Mononuclear cell (primary cell): ENCODE measurements around the gene TSPAN17. TPM values are rescaled to one million over a fixed set of nuclear protein-coding genes. Genes with fewer than 3 reads are reported as not detected.

Experiments used
- H3K27me3 ChIP-seq: 2 replicates; pipeline ENCODE4 v1.6.0; 2011; ENCODE audit warnings: low read length, control low read depth; ENCODE audit not compliant: insufficient read depth
- H3K4me1 ChIP-seq: 2 replicates; pipeline ENCODE4 v1.5.1; 2011; ENCODE audit warnings: mild to moderate bottlenecking, low read length, control low read depth; ENCODE audit not compliant: insufficient read depth
- H3K4me3 ChIP-seq: 2 replicates; pipeline ENCODE4 v1.5.1; 2011; ENCODE audit warnings: mild to moderate bottlenecking, low read length, moderate library complexity
- H3K9me3 ChIP-seq: 2 replicates; pipeline ENCODE4 v1.5.1; 2011; ENCODE audit warnings: low read depth, mild to moderate bottlenecking, control low read depth, low read length
- total RNA-seq: library from RNA; depleted of rRNA; stranded (reverse); fragments of >200 nt; gene quantifications from one replicate; pipeline ENCODE4 v1.2.3, GENCODE V29; 2012

Gene TSPAN17
- total RNA-seq, 1 donor: 8.9 TPM

- H3K4me3 ChIP-seq: no peak overlapping the region
- H3K27me3 ChIP-seq: no peaks in the 10 kb centered on the region
- H3K9me3 ChIP-seq: no peaks in the 10 kb centered on the region
- no peaks in the 10 kb centered on the region for H3K4me1 ChIP-seq
Observed at GRCh38 chr5:176671399-176671798, 24.1 kb downstream of the TSPAN17 start.

- no peaks in the 10 kb centered on the region for H3K4me1 ChIP-seq
- H3K27me3 ChIP-seq: no peaks in the 10 kb centered on the region
- no peak overlapping the region for H3K4me3 ChIP-seq
- H3K9me3 ChIP-seq: no peaks in the 10 kb centered on the region
Observed at GRCh38 chr5:176671890-176672747, 24.8 kb downstream of the TSPAN17 start.

GRCh38 chr5:176673651-176674583, 26.6 kb downstream of the TSPAN17 start:
- no peaks in the 10 kb centered on the region for H3K9me3 ChIP-seq
- H3K27me3 ChIP-seq: peaks cover 6% of the 10 kb centered on the region
- no peak overlapping the region for H3K4me3 ChIP-seq
- no peaks in the 10 kb centered on the region for H3K4me1 ChIP-seq

DNA sequence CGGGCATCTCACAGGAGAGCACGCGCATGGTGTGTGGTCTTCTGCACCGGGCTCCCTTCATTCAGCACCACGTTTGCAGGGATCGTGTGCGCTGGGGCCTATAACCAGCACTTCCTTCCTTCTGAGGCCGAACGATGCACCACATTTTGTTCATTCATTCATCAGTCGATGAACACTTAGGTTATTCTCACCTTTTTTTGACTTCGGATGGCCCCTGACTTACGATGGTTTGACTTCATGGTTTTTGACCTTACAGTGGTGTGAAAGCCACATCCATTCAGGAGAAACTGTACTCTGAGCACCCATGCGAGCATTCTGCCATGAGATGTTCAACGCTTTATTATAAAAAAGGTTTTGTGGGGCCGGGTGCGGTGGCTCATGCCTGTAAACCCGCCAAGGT, 27.5 kb downstream of the TSPAN17 start:
- H3K27me3 ChIP-seq: peaks cover 15% of the 10 kb centered on the region
- no peaks in the 10 kb centered on the region for H3K4me1 ChIP-seq
- H3K9me3 ChIP-seq: no peaks in the 10 kb centered on the region
- no peak overlapping the region for H3K4me3 ChIP-seq

GRCh38 chr5:176675676-176676360, 28.5 kb downstream of the TSPAN17 start:
- no peaks in the 10 kb centered on the region for H3K9me3 ChIP-seq
- peaks cover 23% of the 10 kb centered on the region for H3K27me3 ChIP-seq
- no peak overlapping the region for H3K4me3 ChIP-seq
- no peaks in the 10 kb centered on the region for H3K4me1 ChIP-seq

DNA sequence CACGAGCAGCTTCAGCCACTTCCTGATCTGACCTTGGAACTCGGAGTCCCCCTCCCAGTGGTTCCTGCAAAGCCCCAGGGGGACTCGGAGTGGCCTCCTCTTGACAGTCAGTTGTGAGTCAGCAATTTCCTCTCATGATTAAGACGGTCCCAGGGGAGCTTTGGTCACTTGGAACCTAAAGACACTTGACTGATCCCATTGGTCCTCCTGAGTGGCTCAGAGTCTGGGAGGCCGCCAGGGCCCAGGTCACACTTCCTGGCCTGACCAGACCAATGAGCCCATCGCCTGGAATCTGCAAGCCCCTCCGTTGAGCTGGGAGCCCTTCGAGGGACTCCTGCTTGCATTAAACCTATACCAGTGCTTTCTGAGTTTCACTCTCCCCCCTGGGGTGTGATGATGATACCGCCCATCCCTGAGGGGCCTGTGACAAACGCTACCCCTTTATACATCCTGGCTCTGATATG, 29.1 kb downstream of the TSPAN17 start:
- Histone ChIP-seq H3K9me3 (no peaks in the 10 kb centered on the region), H3K27me3 (peaks cover 27% of the 10 kb centered on the region), H3K4me1 (no peaks in the 10 kb centered on the region), H3K4me3 (no peak overlapping the region)

GRCh38 chr5:176677209-176677939, 30.1 kb downstream of the TSPAN17 start:
- no peaks in the 10 kb centered on the region for H3K4me1 ChIP-seq
- no peaks in the 10 kb centered on the region for H3K9me3 ChIP-seq
- no peak overlapping the region for H3K4me3 ChIP-seq
- peaks cover 31% of the 10 kb centered on the region for H3K27me3 ChIP-seq

GRCh38 chr5:176678584-176678983, 31.3 kb downstream of the TSPAN17 start:
- no peaks in the 10 kb centered on the region for H3K9me3 ChIP-seq
- peaks cover 36% of the 10 kb centered on the region for H3K27me3 ChIP-seq
- no peaks in the 10 kb centered on the region for H3K4me1 ChIP-seq
- no peak overlapping the region for H3K4me3 ChIP-seq

- Histone ChIP-seq H3K4me1 (no peaks in the 10 kb centered on the region), H3K27me3 (peaks cover 43% of the 10 kb centered on the region), H3K9me3 (no peaks in the 10 kb centered on the region), H3K4me3 (no peak overlapping the region)
Observed at GRCh38 chr5:176679365-176680225, 32.3 kb downstream of the TSPAN17 start.

- peaks cover 44% of the 10 kb centered on the region for H3K27me3 ChIP-seq
Observed at GRCh38 chr5:176680226-176680563, 32.9 kb downstream of the TSPAN17 start.

GRCh38 chr5:176682016-176682531, 34.8 kb downstream of the TSPAN17 start:
- Histone ChIP-seq H3K27me3 (peaks cover 45% of the 10 kb centered on the region), H3K9me3 (no peaks in the 10 kb centered on the region), H3K4me3 (no peak overlapping the region), H3K4me1 (no peaks in the 10 kb centered on the region)

More at GRCh38 chr5:176680226-176680563, 32.9 kb downstream of the TSPAN17 start:
- no peak overlapping the region for H3K4me3 ChIP-seq
- H3K9me3 ChIP-seq: no peaks in the 10 kb centered on the region
- no peaks in the 10 kb centered on the region for H3K4me1 ChIP-seq

- Histone ChIP-seq H3K27me3 (peaks cover 29% of the 10 kb centered on the region), H3K4me1 (no peaks in the 10 kb centered on the region), H3K9me3 (no peaks in the 10 kb centered on the region), H3K4me3 (no peak overlapping the region)
Observed at GRCh38 chr5:176685010-176685409, 37.7 kb downstream of the TSPAN17 start.

DNA sequence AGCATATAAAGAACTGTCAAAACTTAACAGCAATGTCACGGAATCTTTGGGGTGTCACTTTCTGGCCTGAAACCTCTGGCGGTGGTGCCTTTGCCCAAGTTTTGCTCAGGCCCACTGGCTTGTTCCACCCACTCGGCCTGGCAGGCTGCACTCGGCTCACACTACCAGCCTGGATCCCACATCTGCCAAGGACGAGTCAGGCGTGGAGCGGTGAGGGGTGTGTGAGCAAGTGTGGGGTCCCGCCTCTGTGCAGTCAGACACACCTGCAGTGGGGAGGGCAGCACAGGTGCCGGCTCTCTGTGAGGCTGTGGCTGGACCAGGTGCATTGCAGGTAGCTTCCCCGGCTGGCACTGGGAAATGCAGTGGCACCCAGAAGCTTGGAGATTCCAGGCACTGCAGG, 40.0 kb downstream of the TSPAN17 start:
- Histone ChIP-seq H3K4me3 (no peak overlapping the region), H3K4me1 (no peaks in the 10 kb centered on the region), H3K27me3 (peaks cover 16% of the 10 kb centered on the region)

More for the DNA sequence above, 40.0 kb downstream of the TSPAN17 start:
- no peaks in the 10 kb centered on the region for H3K9me3 ChIP-seq
